DOHH2 (cell line): ENCODE measurements around the gene SELP.

Experiments used
- H3F3A ChIP-seq: fragments of 200-600 bp; sonication (generic), shearing (Covaris generic); 2 replicates; pipeline ENCODE4 v1.6.0; 2016; ENCODE audit warnings: antibody characterized with exemption, mild to moderate bottlenecking; ENCODE audit not compliant: control insufficient read depth, insufficient read depth
- H3K27ac ChIP-seq: fragments of 200-600 bp; sonication (generic); 2 replicates; pipeline ENCODE4 v1.5.1; 2014; ENCODE audit warnings: low read depth, mild to moderate bottlenecking, low read length, moderate library complexity
- H3K27me3 ChIP-seq: fragments of 200-600 bp; sonication (generic); 2 replicates; pipeline ENCODE4 v1.6.1; 2014; ENCODE audit warnings: mild to moderate bottlenecking, low read length, mixed read lengths; ENCODE audit not compliant: control insufficient read depth
- H3K36me3 ChIP-seq: fragments of 200-600 bp; sonication (generic); 2 replicates; pipeline ENCODE4 v1.6.1; 2014; ENCODE audit warnings: mild to moderate bottlenecking, low read length, moderate library complexity, mixed read lengths; ENCODE audit not compliant: control insufficient read depth
- H3K4me1 ChIP-seq: fragments of 200-600 bp; sonication (generic); 2 replicates; pipeline ENCODE4 v1.6.1; 2014; ENCODE audit warnings: mild to moderate bottlenecking, low read length, mixed read lengths; ENCODE audit not compliant: control insufficient read depth
- H3K4me2 ChIP-seq: fragments of 200-600 bp; sonication (generic); 2 replicates; pipeline ENCODE4 v1.6.0; 2014; ENCODE audit warnings: mild to moderate bottlenecking, low read length, moderate library complexity
- H3K4me3 ChIP-seq: fragments of 200-600 bp; sonication (generic); 2 replicates; pipeline ENCODE4 v1.5.1; 2014; ENCODE audit warnings: mild to moderate bottlenecking, low read length, mixed read lengths
- H3K79me2 ChIP-seq: fragments of 200-600 bp; sonication (generic); 2 replicates; pipeline ENCODE4 v1.6.1; 2014; ENCODE audit warnings: mild to moderate bottlenecking, low read length, mixed read lengths; ENCODE audit not compliant: control insufficient read depth
- H3K9me2 ChIP-seq: fragments of 200-600 bp; sonication (generic); replicated peaks from 2 replicates; pipeline ENCODE4 v1.6.1; 2014; ENCODE audit warnings: mild to moderate bottlenecking, low read length, mixed read lengths; ENCODE audit not compliant: control insufficient read depth
- H3K9me3 ChIP-seq: fragments of 200-600 bp; sonication (generic); 2 replicates; pipeline ENCODE4 v1.6.1; 2014; ENCODE audit warnings: antibody characterized with exemption, low read length, mixed read lengths; ENCODE audit not compliant: control insufficient read depth, insufficient read depth
- H4K20me1 ChIP-seq: fragments of 200-600 bp; sonication (generic); 2 replicates; pipeline ENCODE4 v1.6.0; 2014; ENCODE audit warnings: low read depth, mild to moderate bottlenecking, antibody characterized with exemption, low read length, moderate library complexity; ENCODE audit not compliant: control insufficient read depth, insufficient read depth
- EZH2phosphoT487 ChIP-seq: fragments of 200-600 bp; sonication (generic); IDR thresholded peaks from 2 replicates; pipeline ENCODE4 v1.6.1; 2017; ENCODE audit warnings: borderline replicate concordance, mild to moderate bottlenecking, antibody characterized with exemption, low read length, moderate library complexity, mixed read lengths
- TF ChIP-seq, protein P1 (sequence below): fragments of 200-600 bp; sonication (generic); IDR thresholded peaks from one replicate; pipeline ENCODE4 v1.5.1; 2014; ENCODE audit warnings: antibody characterized with exemption, mild to moderate bottlenecking, low read depth, low read length; ENCODE audit not compliant: poor library complexity, severe bottlenecking

SELP gene

DNA sequence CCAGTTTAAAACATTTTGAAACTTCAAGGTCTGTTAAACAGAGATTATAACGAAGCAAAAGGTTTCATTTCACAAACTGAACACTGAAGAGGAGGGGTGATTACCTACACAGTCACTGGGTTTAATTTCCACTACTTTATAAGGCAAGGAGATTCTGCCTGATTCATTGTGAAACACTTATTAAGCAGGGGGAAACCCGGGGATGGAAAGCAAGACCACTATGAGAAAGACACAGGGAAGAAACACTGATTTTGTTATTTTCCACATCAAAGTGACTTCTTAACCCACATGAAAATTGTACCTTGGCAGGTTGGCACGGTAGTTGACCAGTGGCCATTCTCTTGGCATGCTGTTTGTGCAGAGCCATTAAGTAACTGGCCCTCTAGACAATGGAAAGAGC lies 35.5 kb downstream of the SELP start:
- H3F3A ChIP-seq, result no peaks in the 10 kb centered on the region
- no peak for TF ChIP-seq EZH2phosphoT487
- TF ChIP-seq, protein P1, sequence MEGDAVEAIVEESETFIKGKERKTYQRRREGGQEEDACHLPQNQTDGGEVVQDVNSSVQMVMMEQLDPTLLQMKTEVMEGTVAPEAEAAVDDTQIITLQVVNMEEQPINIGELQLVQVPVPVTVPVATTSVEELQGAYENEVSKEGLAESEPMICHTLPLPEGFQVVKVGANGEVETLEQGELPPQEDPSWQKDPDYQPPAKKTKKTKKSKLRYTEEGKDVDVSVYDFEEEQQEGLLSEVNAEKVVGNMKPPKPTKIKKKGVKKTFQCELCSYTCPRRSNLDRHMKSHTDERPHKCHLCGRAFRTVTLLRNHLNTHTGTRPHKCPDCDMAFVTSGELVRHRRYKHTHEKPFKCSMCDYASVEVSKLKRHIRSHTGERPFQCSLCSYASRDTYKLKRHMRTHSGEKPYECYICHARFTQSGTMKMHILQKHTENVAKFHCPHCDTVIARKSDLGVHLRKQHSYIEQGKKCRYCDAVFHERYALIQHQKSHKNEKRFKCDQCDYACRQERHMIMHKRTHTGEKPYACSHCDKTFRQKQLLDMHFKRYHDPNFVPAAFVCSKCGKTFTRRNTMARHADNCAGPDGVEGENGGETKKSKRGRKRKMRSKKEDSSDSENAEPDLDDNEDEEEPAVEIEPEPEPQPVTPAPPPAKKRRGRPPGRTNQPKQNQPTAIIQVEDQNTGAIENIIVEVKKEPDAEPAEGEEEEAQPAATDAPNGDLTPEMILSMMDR, result no peak
- H3K27me3 ChIP-seq, result peaks cover 35% of the 10 kb centered on the region
- no peaks in the 10 kb centered on the region for H4K20me1 ChIP-seq
- H3K4me2 ChIP-seq, result no peak overlapping the region
- H3K36me3 ChIP-seq, result no peaks in the 10 kb centered on the region
- H3K9me2 ChIP-seq, result no peaks in the 10 kb centered on the region
- no peaks in the 10 kb centered on the region for H3K79me2 ChIP-seq
- H3K4me1 ChIP-seq, result no peaks in the 10 kb centered on the region
- no peak overlapping the region for H3K4me3 ChIP-seq
- no peak overlapping the region for H3K27ac ChIP-seq
- H3K9me3 ChIP-seq, result no peaks in the 10 kb centered on the region

DNA sequence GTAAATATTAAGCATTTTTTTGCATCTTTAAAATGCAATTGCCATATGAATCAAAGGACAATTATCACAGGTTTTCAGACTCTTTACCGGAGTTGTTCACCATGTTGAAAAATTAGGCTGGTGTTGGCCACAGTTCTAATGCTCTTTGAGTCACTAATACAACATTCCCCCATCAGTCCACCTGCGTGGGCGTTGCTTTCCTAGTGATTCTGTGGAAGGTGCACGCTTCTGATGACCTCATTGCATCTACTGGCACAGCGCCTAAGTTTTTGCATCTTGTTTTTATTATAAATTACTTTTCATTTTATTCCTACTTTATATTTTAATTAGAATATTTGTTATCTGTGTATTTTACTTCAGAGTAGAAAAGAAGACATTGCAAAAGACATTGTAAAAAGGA lies 39.0 kb downstream of the SELP start:
- Histone ChIP-seq H3K36me3 (no peaks in the 10 kb centered on the region), H3K9me3 (no peaks in the 10 kb centered on the region), H3K9me2 (no peaks in the 10 kb centered on the region), H3K4me2 (no peak overlapping the region), H3K79me2 (no peaks in the 10 kb centered on the region), H3K4me3 (no peak overlapping the region), H4K20me1 (no peaks in the 10 kb centered on the region), H3K27me3 (peaks cover 41% of the 10 kb centered on the region), H3F3A (no peaks in the 10 kb centered on the region), H3K4me1 (no peaks in the 10 kb centered on the region), H3K27ac (no peak overlapping the region)
- TF ChIP-seq EZH2phosphoT487, result no peak
- TF ChIP-seq, protein P1, result no peak

DNA sequence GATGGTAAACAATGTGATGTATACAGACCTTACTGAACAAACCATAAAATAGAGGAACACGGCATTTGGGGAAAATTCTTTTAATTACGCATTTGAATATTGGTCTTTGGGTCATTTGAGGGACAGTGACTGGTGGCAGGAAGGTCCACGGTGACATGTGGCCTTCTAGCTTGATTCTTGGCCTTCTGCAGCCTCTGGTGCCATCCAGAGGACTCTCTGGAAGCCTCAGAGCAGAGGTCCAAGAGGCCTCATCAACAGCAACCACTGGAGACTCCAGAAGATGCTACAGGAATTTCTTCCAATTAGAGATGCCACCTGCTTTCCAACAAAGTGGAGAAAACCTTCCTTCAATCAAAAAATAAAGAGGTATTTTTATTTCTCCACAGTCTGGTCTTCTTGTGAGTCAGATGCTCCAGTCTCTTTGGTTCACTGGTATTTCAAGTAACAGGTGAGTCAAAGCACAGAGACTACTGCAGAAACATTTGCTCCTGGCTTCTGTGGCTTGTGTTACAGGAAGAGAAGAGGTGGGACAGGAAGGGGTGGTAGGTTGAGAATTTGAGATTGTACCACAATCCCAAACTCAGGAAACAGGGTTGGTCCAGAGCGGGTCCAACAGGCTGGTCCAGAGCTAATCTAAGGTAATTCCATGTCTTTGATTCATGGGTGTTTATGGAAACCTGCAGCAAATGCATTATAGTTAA lies 41.0 kb downstream of the SELP start:
- H3K27ac ChIP-seq, result no peak overlapping the region
- H3F3A ChIP-seq, result no peaks in the 10 kb centered on the region
- no peak overlapping the region for H3K4me2 ChIP-seq
- no peak overlapping the region for H3K4me3 ChIP-seq
- H3K79me2 ChIP-seq, result no peaks in the 10 kb centered on the region
- H3K27me3 ChIP-seq, result peaks cover 42% of the 10 kb centered on the region
- no peaks in the 10 kb centered on the region for H3K36me3 ChIP-seq
- H3K4me1 ChIP-seq, result no peaks in the 10 kb centered on the region
- no peaks in the 10 kb centered on the region for H4K20me1 ChIP-seq
- no peaks in the 10 kb centered on the region for H3K9me2 ChIP-seq
- TF ChIP-seq, protein P1, result no peak
- TF ChIP-seq EZH2phosphoT487, result no peak
- no peaks in the 10 kb centered on the region for H3K9me3 ChIP-seq
